SH-SY5Y (cell line): ENCODE data around the gene ITGA6.

Source experiments
- GATA2 ChIP-seq: IDR thresholded peaks from 2 replicates; pipeline ENCODE4 v1.6.1; 2011; ENCODE audit warnings: mild to moderate bottlenecking, low read depth, low read length
- GATA3 ChIP-seq: IDR thresholded peaks from 2 replicates; pipeline ENCODE4 v1.6.1; 2011; ENCODE audit warnings: low read depth, mild to moderate bottlenecking, low read length, moderate library complexity

Gene ITGA6

DNA sequence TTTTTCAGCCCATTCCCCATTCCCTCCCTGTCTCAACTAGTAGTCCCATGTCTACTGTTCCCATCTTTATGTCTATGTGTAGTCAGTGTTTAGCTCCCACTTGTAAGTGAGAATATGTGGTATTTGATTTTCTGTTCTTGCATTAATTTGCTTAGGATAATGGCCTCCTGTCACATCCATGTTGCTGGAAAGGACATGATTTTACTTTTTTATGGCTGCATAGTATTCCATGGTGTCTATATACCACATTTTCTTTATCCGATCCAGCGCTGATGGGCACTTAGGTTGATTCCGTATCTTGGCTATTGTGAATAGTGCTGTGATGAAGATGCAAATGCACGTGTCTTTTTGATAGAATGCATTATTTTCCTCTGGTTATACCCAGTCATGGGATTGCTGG, 21.7 kb upstream of the ITGA6 start:
- no peak for TF ChIP-seq GATA3
- no peak for TF ChIP-seq GATA2

GRCh38 chr2:172408143-172408766, 19.1 kb upstream of the ITGA6 start:
- TF ChIP-seq GATA3, result no peak
- no peak for TF ChIP-seq GATA2

DNA sequence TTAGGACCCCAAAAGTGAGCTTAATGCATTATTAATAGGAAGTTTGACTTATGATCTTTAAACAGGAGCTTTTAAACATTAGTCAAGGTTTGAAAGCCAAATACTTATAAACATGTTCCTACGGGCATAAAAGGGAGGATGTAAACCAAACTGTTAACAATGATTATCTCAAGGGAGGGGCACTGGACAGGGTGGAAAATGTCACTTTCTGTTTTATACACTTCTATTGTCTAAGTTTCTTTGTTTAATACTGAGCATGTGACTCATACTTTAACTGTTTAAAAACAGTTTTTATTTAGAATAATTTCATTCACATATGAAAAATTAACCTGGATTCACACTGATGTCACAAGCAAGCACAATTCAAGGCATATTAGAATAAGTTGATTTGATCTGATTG, 18.3 kb upstream of the ITGA6 start:
- TF ChIP-seq GATA3 (no peak), GATA2 (no peak)

- no peak for TF ChIP-seq GATA2
- TF ChIP-seq GATA3, result no peak
These were observed 14.3 kb upstream of the ITGA6 start for GRCh38 chr2:172412984-172413492.

DNA sequence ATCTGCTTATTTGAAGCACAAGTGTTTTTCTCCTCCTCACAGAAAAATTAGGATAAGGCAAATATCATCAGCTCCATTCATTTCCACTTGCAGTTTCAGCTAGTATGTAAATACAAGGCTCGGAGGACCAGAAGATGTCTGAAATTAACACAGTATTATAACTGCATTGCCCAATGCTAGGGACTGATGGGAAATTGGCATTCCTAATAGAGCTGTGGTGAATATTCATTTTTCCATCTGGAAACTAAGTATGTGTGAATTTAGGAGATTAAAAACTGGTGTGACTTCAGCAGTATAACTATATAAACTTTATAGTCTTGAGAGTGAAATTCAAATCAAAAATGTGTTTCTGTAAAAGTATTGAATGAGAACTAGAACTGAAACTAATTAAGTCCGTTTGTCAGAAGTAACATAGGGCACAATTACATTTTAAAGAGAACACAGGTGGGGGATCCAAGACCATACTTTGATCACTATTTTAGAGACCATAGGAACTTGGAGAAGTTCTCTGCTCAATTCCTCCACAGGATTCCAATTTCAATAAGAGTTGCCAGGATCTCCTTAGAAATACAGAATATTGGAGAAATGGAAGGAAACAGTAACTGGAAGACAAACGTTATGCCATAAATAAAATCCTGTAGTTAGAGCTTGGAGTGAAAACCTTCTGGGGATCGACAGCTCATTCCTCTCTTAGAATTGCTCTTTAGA, 12.1 kb upstream of the ITGA6 start:
- TF ChIP-seq GATA2 (no peak), GATA3 (no peak)

GRCh38 chr2:172415865-172416183, 11.6 kb upstream of the ITGA6 start:
- TF ChIP-seq GATA2, result no peak
- TF ChIP-seq GATA3, result no peak

DNA sequence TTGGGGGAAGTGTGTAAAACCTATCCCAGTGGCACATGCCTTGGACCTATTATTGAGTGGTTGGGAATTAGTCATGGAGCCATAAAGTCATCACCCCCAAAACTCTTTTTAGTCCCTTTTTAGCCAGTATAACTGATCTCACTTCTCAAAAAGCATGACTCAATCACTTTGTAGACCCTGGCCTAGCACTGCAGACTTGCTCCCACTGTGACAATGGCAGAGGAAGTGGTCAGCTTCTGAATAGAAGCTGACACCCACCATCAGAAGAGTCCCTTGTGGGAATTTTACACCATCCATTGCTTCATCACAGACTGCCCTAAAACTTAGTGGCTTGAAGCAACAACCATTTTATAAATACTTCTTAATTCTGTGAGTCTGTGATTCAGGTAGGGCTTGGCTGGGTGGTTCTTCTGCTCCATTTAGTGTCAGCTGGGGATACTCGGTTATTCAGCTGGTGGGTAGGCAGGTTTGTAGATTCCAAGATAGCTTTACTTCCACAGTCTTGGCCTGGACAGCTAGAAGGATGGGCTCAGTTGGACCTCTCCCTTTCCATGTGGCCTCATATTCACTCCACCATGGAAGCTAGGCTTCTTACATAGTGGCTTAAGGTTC, 10.8 kb upstream of the ITGA6 start:
- TF ChIP-seq GATA2 (no peak), GATA3 (no peak)

DNA sequence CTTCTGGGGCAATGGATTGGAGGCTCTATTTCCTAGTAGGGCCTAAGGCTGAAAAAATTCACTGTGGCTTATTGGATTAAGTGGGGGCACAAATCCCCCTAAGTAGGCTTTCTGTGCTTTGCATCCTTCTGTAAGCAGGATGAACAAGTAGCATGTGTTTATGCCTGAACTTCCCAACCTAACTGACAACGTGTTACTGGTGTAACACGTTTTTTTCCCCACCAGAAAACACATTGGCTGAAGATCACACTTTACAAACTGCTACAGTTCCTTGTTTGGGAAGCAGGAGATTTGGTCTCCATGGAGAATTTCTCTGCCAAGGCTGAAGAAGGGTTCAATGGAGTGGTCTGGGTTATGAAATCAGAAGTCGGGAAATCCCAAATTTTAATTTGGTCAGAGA, 7.2 kb upstream of the ITGA6 start:
- TF ChIP-seq GATA3, result no peak
- no peak for TF ChIP-seq GATA2

- no peak for TF ChIP-seq GATA2
- TF ChIP-seq GATA3, result no peak
These were observed 4.2 kb upstream of the ITGA6 start for GRCh38 chr2:172423160-172423559.

- TF ChIP-seq GATA2 (no peak), GATA3 (no peak)
These were observed 2.0 kb upstream of the ITGA6 start for GRCh38 chr2:172425336-172425735.

GRCh38 chr2:172426635-172427255, 641 bp upstream of the ITGA6 start:
- no peak for TF ChIP-seq GATA3
- no peak for TF ChIP-seq GATA2

GRCh38 chr2:172427990-172428831, 825 bp downstream of the ITGA6 start:
- TF ChIP-seq GATA2 (no peak), GATA3 (no peak)

- TF ChIP-seq GATA3, result no peak
- no peak for TF ChIP-seq GATA2
These were observed 1.4 kb downstream of the ITGA6 start for GRCh38 chr2:172428832-172429210.

GRCh38 chr2:172429301-172429968, 2.0 kb downstream of the ITGA6 start:
- TF ChIP-seq GATA2 (no peak), GATA3 (no peak)
